DOHH2 (cell line): ENCODE data around the gene NEK10.

Experiments
- H3F3A ChIP-seq: fragments of 200-600 bp; sonication (generic), shearing (Covaris generic); 2 replicates; pipeline ENCODE4 v1.6.0; 2016; ENCODE audit warnings: antibody characterized with exemption, mild to moderate bottlenecking; ENCODE audit not compliant: control insufficient read depth, insufficient read depth
- H3K27ac ChIP-seq: fragments of 200-600 bp; sonication (generic); 2 replicates; pipeline ENCODE4 v1.5.1; 2014; ENCODE audit warnings: low read depth, mild to moderate bottlenecking, low read length, moderate library complexity
- H3K27me3 ChIP-seq: fragments of 200-600 bp; sonication (generic); 2 replicates; pipeline ENCODE4 v1.6.1; 2014; ENCODE audit warnings: mild to moderate bottlenecking, low read length, mixed read lengths; ENCODE audit not compliant: control insufficient read depth
- H3K36me3 ChIP-seq: fragments of 200-600 bp; sonication (generic); 2 replicates; pipeline ENCODE4 v1.6.1; 2014; ENCODE audit warnings: mild to moderate bottlenecking, low read length, moderate library complexity, mixed read lengths; ENCODE audit not compliant: control insufficient read depth
- H3K4me1 ChIP-seq: fragments of 200-600 bp; sonication (generic); 2 replicates; pipeline ENCODE4 v1.6.1; 2014; ENCODE audit warnings: mild to moderate bottlenecking, low read length, mixed read lengths; ENCODE audit not compliant: control insufficient read depth
- H3K4me2 ChIP-seq: fragments of 200-600 bp; sonication (generic); 2 replicates; pipeline ENCODE4 v1.6.0; 2014; ENCODE audit warnings: mild to moderate bottlenecking, low read length, moderate library complexity
- H3K4me3 ChIP-seq: fragments of 200-600 bp; sonication (generic); 2 replicates; pipeline ENCODE4 v1.5.1; 2014; ENCODE audit warnings: mild to moderate bottlenecking, low read length, mixed read lengths
- H3K79me2 ChIP-seq: fragments of 200-600 bp; sonication (generic); 2 replicates; pipeline ENCODE4 v1.6.1; 2014; ENCODE audit warnings: mild to moderate bottlenecking, low read length, mixed read lengths; ENCODE audit not compliant: control insufficient read depth
- H3K9me2 ChIP-seq: fragments of 200-600 bp; sonication (generic); replicated peaks from 2 replicates; pipeline ENCODE4 v1.6.1; 2014; ENCODE audit warnings: mild to moderate bottlenecking, low read length, mixed read lengths; ENCODE audit not compliant: control insufficient read depth
- H3K9me3 ChIP-seq: fragments of 200-600 bp; sonication (generic); 2 replicates; pipeline ENCODE4 v1.6.1; 2014; ENCODE audit warnings: antibody characterized with exemption, low read length, mixed read lengths; ENCODE audit not compliant: control insufficient read depth, insufficient read depth
- H4K20me1 ChIP-seq: fragments of 200-600 bp; sonication (generic); 2 replicates; pipeline ENCODE4 v1.6.0; 2014; ENCODE audit warnings: low read depth, mild to moderate bottlenecking, antibody characterized with exemption, low read length, moderate library complexity; ENCODE audit not compliant: control insufficient read depth, insufficient read depth
- EZH2phosphoT487 ChIP-seq: fragments of 200-600 bp; sonication (generic); IDR thresholded peaks from 2 replicates; pipeline ENCODE4 v1.6.1; 2017; ENCODE audit warnings: borderline replicate concordance, mild to moderate bottlenecking, antibody characterized with exemption, low read length, moderate library complexity, mixed read lengths
- TF ChIP-seq, protein P1 (sequence below): fragments of 200-600 bp; sonication (generic); IDR thresholded peaks from one replicate; pipeline ENCODE4 v1.5.1; 2014; ENCODE audit warnings: antibody characterized with exemption, mild to moderate bottlenecking, low read depth, low read length; ENCODE audit not compliant: poor library complexity, severe bottlenecking

The NEK10 gene

DNA sequence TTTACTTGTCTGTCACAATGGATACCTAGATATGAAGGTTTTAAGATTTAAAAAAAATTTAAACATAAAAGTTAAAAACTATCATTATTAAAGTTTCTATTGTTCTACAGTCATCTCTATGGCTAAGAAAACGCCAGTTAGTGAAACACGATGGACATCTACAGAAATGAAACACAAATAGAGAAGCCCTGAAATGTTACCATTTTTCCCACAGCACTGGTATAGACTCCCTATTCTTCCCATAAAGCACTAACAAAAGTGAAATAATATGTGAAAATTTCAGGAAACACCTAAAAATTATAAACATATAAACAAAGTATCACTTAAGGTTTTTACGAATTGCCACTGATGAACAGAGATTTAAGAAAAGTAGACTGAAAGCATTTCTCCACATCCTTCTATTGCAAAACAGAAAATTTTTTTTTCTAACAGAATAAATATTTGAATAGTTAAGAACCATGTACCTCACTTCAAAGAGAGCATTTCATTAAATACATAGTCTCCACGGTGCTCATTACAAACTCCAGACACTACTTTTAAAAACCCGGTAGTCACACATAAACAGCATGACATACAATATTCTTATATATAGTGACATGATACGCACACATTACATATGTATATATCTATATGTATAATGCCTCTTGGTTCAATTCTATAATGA is 7.1 kb upstream of the NEK10 start:
- Histone ChIP-seq H3F3A (peaks cover 8% of the 10 kb centered on the region; the same call in 1 of the 2 replicates), H3K27me3 (no peaks in the 10 kb centered on the region), H3K4me2 (no peak overlapping the region), H3K9me3 (no peaks in the 10 kb centered on the region), H3K4me3 (no peak overlapping the region), H3K27ac (no peak overlapping the region), H3K4me1 (no peaks in the 10 kb centered on the region), H3K9me2 (no peaks in the 10 kb centered on the region), H3K79me2 (no peaks in the 10 kb centered on the region), H4K20me1 (no peaks in the 10 kb centered on the region), H3K36me3 (peaks cover 30% of the 10 kb centered on the region)
- TF ChIP-seq, protein P1, sequence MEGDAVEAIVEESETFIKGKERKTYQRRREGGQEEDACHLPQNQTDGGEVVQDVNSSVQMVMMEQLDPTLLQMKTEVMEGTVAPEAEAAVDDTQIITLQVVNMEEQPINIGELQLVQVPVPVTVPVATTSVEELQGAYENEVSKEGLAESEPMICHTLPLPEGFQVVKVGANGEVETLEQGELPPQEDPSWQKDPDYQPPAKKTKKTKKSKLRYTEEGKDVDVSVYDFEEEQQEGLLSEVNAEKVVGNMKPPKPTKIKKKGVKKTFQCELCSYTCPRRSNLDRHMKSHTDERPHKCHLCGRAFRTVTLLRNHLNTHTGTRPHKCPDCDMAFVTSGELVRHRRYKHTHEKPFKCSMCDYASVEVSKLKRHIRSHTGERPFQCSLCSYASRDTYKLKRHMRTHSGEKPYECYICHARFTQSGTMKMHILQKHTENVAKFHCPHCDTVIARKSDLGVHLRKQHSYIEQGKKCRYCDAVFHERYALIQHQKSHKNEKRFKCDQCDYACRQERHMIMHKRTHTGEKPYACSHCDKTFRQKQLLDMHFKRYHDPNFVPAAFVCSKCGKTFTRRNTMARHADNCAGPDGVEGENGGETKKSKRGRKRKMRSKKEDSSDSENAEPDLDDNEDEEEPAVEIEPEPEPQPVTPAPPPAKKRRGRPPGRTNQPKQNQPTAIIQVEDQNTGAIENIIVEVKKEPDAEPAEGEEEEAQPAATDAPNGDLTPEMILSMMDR, result no peak
- TF ChIP-seq EZH2phosphoT487, result no peak

DNA sequence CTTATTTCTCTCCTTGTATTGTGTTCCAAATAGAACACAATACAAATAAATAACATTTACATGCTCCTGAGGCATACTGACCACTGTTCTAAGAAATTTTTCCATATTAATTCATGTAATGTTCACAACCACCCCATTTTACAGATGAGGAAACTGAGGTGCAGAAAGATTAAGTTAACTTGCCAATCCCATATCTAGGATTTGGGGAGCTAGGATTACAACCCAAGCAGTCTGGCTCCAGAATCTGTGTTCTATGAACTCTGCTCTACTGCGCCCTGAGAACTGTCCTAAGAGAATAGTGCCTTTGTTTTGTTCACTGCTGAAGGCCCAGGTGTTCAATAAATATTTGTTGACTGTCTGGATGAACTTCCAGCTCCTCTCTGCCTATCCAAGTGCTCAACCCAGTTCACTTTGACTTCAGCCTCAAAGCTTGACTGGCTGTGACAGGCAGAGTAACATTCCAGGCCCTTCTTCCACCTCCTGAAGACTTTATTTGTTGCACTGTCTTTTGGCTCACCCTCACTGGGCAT is 3.1 kb downstream of the NEK10 start:
- Histone ChIP-seq H3K4me3 (no peak overlapping the region), H3K27me3 (no peaks in the 10 kb centered on the region), H3K79me2 (no peaks in the 10 kb centered on the region), H3K4me2 (no peak overlapping the region), H3K9me3 (no peaks in the 10 kb centered on the region), H3K27ac (no peak overlapping the region), H3F3A (0 out of 2 replicates have a peak, but pooled peaks cover 4% of the 10 kb centered on the region), H3K4me1 (peaks cover 11% of the 10 kb centered on the region), H3K9me2 (no peaks in the 10 kb centered on the region), H3K36me3 (no peaks in the 10 kb centered on the region), H4K20me1 (no peaks in the 10 kb centered on the region)
- TF ChIP-seq, protein P1, result no peak
- no peak for TF ChIP-seq EZH2phosphoT487

DNA sequence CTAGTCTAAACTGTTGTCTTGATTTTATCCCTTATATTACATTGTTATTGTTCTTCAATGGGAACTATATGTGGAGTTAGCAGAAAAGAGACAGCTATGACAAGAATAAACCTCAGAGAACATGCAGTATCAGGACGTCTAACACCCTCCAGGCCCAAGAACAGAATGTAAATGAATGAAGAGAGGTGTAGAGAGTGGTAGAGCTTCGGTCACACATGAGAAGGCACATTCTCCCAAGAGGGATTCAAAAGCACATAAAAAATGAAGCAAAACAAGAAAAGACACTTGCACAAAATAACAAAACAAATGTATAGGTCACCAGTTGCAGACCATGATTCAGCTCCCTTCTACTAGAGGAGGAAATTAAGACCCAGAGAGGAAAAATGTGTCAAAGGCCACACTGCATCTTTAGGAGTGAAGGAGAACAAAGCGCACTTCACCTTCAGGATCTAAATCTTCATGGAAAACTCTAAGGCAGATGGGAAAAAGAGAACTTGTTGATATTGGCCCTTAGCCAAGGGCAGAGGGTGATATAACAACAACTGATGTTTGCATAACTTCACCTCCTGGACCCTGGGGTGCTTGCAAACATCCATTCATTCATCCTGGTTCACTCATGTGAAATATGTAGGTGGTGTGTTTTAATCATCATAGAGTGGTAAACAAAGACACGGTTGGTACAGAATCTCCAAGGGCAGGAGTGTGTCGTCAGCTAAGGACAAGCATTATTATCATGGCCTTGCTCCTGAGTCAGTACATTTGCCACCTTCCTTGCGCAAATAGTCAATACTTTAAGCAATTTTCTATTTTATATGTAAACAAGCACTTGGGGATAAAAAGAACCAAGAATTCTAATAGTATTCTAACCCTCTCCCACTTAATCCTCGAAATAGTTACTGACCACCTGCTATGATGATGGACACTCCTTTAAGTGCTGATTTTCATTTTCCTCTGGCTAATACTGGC is 8.8 kb downstream of the NEK10 start:
- Histone ChIP-seq H3K36me3 (no peaks in the 10 kb centered on the region), H3K27ac (peak overlapping the region; percentile 69), H4K20me1 (no peaks in the 10 kb centered on the region), H3K4me1 (peaks cover 40% of the 10 kb centered on the region), H3F3A (peaks cover 15% of the 10 kb centered on the region), H3K27me3 (no peaks in the 10 kb centered on the region), H3K9me3 (no peaks in the 10 kb centered on the region), H3K4me3 (peak overlapping the region; percentile 45), H3K4me2 (peak overlapping the region; percentile 57), H3K79me2 (no peaks in the 10 kb centered on the region), H3K9me2 (no peaks in the 10 kb centered on the region)
- TF ChIP-seq EZH2phosphoT487, result no peak
- TF ChIP-seq, protein P1, result no peak
